GM08714 (cell line): ENCODE measurements around the gene SMIM45.

Experiments used
- H3K4me3 ChIP-seq: fragments of 200-500 bp; sonication (Bioruptor generic); 2 replicates; pipeline ENCODE4 v1.5.1; 2014; ENCODE audit warnings: mild to moderate bottlenecking, low read length, inconsistent platforms
- ZNF274 ChIP-seq: IDR thresholded peaks from 2 replicates; pipeline ENCODE4 v1.6.1; 2012; ENCODE audit warnings: mild to moderate bottlenecking, low read depth, low read length

Gene SMIM45

DNA sequence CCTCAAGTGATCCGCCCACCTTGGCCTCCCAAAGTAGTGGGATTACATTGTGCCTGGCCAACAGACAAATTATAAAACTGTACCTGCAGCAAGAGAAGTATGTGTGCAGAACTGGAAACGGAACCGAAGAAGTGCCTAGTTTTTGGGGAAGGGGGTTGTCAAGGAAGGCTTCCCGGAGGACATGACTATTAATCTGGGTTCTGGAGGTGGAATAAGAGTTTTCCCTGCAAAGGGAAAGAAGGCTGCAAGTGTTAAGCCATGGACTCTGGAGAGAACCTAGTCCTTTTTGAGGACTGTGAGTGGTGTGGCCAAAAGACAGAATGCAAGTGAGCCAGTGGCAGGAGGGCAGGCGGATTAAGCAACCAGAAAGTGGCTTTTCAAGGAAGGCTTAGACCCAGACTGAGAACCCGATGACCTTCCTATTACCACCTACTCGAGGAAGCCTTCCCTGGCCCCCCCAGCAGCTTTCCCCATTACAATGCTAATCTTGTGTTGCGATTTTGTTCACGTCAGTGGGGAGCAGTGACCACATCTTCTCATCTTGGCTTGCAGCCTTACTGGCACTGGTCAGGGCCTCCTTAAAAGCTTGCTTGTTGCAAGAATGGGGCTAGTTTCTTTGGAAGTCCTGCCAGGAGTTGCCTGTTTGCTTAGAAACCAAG, 11.6 kb downstream of the SMIM45 start:
- H3K4me3 ChIP-seq: no peak overlapping the region
- TF ChIP-seq ZNF274: no peak

DNA sequence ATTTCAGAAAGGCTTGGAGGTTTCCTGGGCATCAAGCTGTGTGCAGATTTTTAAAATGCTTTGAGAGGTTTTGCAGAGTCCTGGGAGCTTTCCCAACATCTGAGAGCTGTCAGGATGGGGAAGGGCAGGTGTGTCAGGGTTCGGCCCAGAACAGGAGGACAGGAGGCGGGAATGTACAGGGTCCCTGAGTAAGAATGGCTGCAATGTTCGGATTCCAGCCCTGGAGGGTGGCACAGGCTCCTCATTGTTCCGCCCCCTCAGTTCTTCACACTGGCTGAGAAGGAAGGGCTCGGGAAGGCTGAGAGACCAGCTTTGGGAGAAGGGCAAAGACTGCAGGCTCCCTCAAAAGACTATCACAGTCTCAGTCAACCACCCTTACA, 12.2 kb downstream of the SMIM45 start:
- no peak for TF ChIP-seq ZNF274
- no peak overlapping the region for H3K4me3 ChIP-seq

GRCh38 chr22:41966225-41966606, 14.3 kb downstream of the SMIM45 start:
- no peak overlapping the region for H3K4me3 ChIP-seq
- no peak for TF ChIP-seq ZNF274

DNA sequence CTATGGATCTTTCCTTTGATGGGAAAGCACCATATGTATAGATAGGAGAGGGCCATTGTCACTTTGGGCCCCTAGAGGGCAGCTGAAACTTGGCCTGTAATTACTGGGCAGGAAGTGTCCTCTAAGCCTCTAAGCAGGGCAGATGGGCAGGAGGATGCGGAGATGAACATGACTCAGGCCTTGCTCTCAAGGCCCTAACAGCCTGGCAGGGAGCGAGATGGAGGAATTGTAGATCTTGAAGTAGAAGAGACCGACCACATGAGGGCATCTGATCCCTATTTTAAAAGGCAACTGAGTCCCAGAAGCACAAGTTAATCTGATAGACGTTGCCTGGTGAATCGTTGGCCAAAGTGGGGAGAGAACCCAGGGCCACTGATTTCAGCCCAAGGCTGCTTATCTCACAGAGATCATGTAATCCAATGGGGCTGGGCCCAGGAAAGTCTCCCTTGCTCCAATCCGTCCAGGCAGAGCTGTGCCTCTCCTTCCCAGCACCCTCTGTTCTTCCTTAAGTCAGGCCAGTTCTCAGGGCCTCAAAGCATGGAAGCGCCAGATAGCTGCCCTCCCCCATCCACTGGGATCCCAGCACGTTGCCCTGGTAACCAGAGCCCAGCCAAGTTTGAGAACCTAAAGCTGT, 14.8 kb downstream of the SMIM45 start:
- no peak overlapping the region for H3K4me3 ChIP-seq
- no peak for TF ChIP-seq ZNF274

DNA sequence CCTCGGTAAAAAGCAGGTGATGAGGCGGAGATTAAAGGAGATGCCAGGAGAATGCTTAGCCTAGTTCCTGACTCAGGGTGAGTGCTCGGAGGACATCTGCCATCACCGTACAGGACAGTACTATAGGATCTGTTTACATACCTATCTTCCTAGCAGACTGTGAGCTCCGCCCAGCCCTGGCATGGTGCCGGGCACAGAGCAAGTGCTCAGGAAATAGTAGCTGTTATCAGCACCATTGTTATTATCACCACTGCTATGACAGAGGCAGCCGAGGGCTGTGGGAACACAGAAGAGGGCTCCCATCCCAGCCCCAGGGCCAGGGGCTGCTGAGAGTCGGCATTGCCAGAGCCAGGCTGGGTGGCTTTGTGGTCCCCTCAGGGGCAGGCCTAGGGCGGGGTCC, 16.7 kb downstream of the SMIM45 start:
- no peak overlapping the region for H3K4me3 ChIP-seq

DNA sequence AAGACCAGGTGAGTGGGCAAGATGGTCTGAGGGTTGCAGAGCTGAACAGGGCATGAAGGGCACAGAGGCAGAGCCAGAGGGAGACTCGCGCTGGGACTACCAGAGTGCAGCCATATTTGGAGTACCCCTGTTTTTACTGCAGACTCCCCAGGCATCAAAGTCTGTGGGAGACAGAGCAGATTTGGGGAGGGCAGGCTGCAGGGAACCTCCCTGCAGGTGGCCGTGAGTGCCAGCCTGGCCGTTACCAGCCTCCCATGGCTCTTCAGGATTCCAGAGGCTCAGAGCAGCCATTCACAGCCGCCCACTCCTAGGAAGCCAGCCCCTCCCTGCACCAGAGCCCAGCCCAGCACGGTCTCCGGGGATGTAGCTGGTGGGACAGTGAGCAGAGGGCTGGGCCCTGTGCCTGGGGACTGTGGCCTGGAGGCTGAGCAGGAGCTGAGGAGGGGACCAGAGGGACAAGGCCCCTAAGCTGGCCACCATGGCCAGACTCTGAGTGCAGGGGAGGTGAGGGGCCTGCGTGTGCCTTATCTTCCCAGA, 17.2 kb downstream of the SMIM45 start, which contains the start of gene SEPTIN3:
Gene SEPTIN3 (plus strand): TSS at position 334 of the 537 bp plus-strand sequence. CDS start 2,050 bp downstream, outside the sequence.
- no peak within 1 kb of the TSS for H3K4me3 ChIP-seq
- TF ChIP-seq ZNF274: no peak

More for the DNA sequence above, 16.7 kb downstream of the SMIM45 start:
- TF ChIP-seq ZNF274: no peak

GRCh38 chr22:41970601-41971000, 18.7 kb downstream of the SMIM45 start:
- no peak overlapping the region for H3K4me3 ChIP-seq
- no peak for TF ChIP-seq ZNF274

DNA sequence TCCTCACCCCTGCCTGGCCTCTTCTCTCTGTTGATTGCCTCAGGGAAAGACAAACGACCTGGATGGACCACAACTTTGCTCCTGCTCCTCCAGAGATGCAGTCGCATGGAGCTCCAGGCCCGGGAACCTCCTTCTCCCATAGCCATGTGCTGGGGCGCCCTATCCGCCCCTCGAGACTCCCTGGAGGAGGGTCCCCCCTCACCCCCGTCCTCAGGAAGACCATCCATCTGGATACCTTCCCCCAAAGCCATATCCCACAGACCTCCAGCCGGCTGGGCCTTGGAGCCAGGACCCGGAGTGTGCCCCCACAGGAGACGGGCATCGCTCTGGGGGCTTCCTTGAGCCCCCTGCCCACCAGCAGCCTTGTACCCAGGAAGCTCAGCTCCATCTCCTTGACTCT, 19.5 kb downstream of the SMIM45 start:
- no peak overlapping the region for H3K4me3 ChIP-seq
- TF ChIP-seq ZNF274: no peak

DNA sequence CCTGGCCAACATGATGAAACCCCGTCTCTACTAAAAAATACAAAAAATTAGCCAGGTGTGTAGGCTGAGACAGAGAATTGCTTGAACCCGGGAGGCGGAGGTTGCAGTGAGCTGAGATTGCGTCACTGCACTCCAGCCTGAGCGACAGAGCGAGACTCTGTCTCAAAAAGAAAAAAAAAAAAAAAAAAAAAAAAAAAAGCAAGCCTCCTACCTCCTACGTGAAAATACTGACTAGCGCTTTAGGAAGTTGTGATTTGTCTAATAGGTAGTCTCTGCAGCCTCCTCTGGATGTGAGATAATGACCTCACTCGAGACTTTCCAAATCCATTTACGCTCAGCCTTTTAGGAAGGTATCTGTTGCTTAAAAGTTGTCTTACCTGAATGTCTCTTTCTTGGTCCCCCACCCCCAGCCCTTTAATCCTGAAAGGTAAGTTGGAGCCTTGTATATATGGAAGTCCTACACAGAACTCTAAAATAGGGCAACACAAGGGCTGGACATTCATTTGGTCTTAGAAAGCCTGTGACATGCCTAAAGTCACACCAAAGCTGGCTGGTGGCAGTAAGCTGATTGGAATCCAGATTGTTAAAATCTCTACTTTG, 22.8 kb downstream of the SMIM45 start:
- TF ChIP-seq ZNF274: no peak

GRCh38 chr22:41975299-41976069, 23.5 kb downstream of the SMIM45 start:
- no peak for TF ChIP-seq ZNF274
- H3K4me3 ChIP-seq: no peak overlapping the region

More for the DNA sequence above, 22.8 kb downstream of the SMIM45 start:
- no peak overlapping the region for H3K4me3 ChIP-seq

- TF ChIP-seq ZNF274: no peak
- H3K4me3 ChIP-seq: peak overlapping the region; percentile 51; the same call in 1 of the 2 replicates
Observed at GRCh38 chr22:41976070-41976901, 24.3 kb downstream of the SMIM45 start.

DNA sequence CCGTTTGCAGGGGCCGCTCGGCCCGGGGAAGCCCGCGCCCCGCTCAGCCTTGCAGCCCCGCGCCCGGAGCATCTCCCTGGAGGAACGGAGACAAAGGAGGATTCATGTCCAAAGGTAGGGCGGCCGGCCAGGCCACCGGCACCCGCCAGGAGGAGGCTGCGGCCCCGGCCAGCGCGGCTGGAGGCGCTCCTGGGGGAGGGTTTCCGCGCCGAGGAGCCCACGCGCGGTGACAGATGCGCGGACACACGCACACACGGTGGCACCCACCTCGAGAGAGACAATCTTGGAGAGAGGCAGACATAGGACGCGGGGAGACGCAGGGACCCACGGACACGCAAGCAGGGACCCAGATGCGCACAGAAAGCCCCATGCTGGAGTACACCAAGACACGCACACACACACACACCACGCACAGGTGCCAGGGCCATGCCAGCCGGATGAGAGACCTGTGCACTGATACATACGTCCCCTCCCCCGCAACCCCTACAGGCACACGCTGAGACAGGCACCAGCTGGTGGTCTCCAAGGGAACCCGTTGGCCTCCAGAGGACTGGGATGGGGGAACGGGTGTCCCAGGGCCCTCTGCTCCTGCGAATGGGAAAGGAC, 25.1 kb downstream of the SMIM45 start:
- TF ChIP-seq ZNF274: no peak
- H3K4me3 ChIP-seq: peak overlapping the region; percentile 42; the same call in 1 of the 2 replicates

GRCh38 chr22:41978732-41979131, 26.8 kb downstream of the SMIM45 start:
- TF ChIP-seq ZNF274: no peak

More at GRCh38 chr22:41978732-41979131, 26.8 kb downstream of the SMIM45 start:
- H3K4me3 ChIP-seq: no peak overlapping the region
